HG03432 (cell line): Measurements from ENCODE around the gene NUDT14.
A peak's percentile ranks its signal among the peaks of the same experiment; 100 is the strongest.

Source experiments
- ATAC-seq: cut with Tn5 transposase; IDR thresholded peaks from one replicate; pipeline ENCODE4 v1.9.1; 2021; ENCODE audit warnings: mild to moderate bottlenecking, moderate library complexity; ENCODE audit not compliant: unreplicated experiment

The NUDT14 gene

DNA sequence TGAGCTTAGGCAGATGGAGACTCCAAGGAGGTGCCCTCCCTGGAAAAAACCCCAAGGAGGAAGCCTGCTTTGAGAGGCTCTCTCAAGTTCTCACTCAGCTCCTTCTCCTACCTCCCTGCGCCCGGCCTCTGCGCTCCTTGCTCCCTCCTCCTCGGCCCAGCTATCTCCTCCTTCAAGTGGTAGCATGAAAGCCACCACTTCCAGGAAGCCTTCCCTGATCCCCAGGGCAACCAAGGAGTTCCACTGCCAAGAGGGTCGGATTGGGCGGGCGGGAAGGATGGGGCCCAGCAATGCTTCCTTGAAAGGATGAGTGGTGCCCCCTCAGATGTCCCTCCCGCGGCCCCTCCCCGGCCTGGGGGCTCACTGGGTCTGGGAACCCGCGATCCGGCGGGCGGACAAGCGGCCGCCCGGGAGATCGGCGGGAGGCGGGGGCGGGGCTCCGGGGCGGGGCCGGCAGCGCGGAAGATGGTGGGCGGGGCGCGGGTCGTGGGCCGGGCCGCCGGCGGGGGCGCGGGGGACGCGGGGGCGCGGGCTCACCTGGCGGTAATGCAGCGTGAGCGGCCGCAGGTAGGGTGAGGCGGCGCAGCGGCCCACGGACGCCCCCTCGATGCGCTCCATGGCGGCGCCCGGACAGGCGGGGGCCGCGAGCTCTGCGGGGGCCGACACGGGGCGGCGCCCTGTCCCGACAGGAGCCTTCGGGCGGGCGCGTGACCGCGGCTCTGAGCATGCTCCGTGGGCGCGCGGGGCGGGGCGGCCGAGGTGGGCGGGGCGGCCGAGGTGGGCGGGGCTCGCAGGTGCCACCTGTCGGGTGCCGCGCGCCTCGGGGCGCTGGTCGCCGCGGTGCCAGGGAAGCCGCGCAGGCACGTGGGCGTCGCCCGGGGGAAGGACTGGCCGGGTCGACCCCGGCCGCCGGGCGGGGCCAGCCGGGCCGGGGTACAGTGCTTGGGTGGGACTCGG is at the start of gene NUDT14:
NUDT14 (minus strand) TSS at position 721 of the 957 bp plus-strand sequence; CDS start at position 618, 103 bp downstream.
- peak; percentile 63 for ATAC-seq

DNA sequence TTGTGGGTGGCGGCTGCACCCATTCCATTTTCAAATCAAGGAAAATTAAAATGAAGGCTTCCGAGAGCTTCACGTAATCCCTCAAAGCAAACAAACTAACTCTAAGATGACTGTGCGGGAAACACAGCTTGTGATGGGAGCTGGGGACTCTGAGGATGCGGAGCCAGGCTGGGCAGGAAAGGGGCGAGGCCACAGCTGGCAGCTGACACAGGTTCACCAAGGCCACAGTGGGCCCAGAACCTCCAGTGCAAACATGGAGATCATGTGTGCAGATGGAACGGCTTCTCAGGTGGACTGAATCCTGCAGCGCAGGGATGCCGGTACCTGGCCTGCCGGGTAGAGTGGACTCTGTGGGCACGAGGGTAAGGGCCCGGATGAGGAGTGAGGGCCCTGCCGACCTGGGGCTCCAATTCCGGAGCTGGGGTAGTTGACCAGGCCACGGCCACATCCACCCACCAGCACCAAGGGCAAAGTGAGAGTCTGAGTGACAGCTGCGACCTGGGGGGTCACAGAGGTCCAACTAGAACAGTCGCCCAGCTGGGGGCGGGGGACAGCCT is 48.1 kb upstream of the NUDT14 start:
- no peak for ATAC-seq

DNA sequence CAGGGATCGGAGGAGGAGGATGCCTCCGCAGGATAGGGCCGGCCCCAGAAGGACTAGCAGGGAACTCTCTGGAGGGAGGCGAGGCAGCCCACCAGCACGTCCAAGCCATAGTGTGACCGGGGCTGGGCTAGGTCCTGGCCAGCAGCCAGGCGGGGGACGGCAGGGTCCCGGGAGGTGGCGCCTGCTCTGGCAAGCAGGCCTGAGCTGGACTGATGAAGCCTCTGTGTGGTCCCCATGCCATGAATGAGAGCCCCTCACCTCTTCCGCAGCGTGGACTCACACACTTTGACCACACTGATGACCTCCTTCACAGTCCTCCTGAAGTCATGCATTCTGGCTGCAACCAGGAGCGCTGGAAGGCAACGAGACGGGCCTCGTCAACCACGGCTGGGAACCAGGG is 47.5 kb upstream of the NUDT14 start:
- no peak for ATAC-seq

GRCh38 chr14:105227346-105227745 is 46.2 kb upstream of the NUDT14 start:
- ATAC-seq, result no peak

DNA sequence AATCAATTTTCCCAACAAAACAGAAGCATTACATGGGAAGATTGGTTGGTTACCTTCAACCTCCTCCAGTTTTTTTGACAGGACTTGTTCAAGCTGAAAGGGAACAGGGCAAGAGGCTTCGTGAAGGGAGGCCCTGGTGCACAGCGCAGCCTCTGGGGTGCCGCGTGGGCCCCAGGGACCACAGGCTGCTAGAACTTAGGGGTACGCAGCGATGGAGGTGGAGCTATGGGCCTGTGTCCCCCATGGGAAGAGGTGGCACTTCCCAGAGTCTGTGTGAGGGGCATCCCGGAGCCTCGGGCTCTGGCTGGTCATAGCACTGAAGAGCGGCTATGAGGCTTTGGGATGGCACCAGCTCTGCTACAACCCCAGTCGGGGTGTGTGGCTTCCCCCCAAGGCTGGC is 45.1 kb upstream of the NUDT14 start:
- no peak for ATAC-seq

- no peak for ATAC-seq
Measured at GRCh38 chr14:105224845-105225570, 43.9 kb upstream of the NUDT14 start.

DNA sequence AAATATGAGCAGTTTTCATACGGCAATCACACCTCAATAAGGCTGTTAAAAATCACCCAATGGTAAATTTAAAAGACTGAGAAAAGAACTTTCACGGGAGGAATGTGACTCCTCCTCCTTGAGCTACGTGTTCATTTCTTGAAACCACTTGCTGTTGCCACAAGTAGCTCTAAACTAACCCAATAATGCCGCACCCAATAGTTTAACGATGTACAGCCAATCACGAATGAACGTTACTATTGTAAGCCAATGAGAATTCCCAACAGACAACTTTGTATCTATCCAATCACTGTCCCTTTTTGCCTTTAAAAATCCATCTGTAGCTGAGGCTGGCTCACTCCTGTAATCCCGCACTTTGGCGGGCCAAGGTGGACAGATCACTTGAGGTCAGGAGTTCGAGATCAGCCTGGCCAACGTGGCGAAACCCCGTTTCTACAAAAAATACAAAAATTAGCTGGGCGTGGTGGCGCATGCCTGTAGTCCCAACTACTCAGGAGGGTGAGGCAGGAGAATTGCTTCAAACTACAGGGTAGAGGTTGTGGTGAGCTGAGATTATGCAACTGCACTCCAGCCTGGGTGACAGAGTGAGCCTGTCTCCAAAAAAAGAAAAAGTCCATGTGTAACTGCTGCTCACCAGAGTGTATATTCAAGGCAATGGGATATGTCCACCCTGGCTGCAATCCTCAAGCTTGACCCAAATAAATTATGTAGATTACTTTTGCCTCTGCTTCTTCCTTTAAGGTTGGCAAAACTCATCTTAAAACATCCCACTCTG is 42.8 kb upstream of the NUDT14 start:
- ATAC-seq, result no peak

DNA sequence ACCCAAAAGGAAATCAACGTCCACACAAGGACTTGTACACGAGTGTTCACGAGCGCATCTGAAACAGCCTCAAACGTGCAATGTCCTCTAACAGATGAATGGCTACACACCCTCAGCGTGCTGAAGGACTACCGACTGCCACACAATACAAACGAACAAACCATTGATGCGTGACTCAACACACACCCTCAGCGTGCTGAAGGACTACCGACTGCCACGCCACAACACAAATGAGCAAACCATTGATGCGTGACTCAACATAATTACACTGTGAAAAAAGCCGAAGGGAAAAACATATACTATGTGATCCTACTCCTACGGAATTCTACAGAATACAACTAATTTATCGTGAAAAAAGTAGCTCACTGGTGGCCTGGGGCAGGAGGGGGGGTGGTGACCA is 42.1 kb upstream of the NUDT14 start:
- ATAC-seq, result no peak

DNA sequence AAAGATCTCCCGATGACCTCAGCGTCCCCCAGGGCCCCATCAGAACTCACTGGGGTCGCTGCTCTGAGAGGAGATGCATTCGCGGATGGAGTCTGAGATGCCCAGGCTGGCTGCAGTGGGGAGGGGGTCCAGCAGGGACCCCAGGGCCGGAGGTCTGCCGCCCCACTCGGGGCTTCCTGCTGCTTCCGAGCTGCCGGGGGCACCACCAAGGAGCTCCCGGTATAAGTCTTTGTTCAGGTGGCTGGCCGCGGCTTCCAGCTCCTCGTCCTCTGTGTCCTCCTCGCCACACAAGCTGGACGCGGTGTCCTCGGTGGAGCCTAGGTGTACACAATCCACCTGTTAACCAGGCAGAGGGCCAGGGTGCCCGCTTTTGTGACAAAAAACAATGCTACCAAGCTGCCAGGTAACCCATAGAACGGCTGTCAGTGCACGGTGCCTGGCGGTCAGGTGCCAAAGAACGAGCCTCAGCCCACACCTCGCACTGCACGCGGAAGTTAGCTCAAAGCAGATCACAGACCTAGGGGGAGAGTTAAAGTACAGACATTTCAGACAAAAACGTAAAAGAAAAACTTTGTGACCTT is 40.6 kb upstream of the NUDT14 start:
- no peak for ATAC-seq

- no peak for ATAC-seq
Measured at GRCh38 chr14:105220699-105221597, 39.8 kb upstream of the NUDT14 start.

DNA sequence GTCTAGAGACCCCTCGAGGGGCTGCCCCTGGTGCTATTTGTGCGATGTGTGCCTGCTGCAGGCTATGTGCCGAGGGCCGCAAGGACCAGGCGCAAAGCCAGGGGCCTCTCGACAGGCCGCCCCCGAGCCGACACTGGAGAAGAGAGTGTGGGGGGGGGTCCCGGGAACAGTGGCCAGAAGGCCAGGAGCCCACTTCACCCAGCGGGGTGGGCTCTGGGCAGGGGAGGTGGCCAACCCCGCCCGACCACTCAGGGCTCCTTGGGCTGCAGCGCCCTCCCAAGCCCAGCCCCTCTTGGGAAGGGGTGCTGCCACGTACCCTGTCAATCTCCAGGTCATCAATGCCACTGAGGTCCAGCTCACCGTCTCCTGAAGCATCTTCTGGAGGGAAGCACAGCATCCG is 38.6 kb upstream of the NUDT14 start:
- no peak for ATAC-seq

DNA sequence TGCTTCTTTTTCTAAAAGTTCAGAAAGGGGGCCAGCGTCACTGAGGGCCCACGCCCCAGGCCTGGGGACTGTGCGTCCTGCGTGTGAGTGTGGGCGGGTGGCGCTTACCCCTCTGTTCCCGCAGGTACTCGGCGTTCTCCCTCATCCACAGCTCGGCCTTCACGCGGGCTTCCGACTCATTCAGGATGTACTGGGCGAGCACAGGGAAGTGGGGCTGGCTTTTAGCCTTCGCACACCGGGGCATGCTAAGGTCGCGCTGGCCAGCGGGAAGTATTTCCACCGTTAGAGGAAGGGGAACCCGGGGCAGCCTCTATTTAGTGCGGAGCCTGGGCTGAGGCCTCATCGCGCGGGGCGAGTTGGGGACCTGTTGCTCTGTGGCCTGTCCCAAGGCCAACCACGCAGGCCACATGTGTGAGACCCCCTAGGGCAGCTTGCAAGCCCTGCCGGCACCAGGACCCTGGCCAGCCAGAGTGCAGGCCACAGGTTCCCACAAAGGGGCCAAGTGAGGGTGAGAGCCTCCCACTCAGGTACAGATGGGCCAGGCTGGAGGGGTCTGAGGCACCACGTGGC is 38.0 kb upstream of the NUDT14 start:
- no peak for ATAC-seq

DNA sequence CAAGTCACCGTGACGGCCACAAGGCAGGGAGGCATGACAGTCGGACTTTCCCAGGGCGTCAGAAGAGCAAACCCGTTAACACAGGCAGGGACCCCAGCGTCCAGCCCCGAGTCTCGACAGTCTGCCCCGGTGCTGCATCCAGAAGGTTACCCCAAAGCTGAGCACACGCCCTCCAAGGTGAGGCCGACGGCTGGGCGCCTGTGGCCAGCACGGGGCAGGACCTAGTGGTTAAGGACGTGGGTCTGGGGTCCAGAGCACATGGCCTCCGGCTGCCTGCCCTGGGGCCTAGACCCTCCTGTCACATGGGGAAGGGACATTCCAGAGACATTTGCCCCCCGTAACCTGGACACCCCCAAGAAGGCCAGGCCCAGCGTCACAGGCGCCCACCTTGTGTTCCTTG is 37.5 kb upstream of the NUDT14 start:
- no peak for ATAC-seq

GRCh38 chr14:105217774-105218173 is 36.7 kb upstream of the NUDT14 start:
- no peak for ATAC-seq

DNA sequence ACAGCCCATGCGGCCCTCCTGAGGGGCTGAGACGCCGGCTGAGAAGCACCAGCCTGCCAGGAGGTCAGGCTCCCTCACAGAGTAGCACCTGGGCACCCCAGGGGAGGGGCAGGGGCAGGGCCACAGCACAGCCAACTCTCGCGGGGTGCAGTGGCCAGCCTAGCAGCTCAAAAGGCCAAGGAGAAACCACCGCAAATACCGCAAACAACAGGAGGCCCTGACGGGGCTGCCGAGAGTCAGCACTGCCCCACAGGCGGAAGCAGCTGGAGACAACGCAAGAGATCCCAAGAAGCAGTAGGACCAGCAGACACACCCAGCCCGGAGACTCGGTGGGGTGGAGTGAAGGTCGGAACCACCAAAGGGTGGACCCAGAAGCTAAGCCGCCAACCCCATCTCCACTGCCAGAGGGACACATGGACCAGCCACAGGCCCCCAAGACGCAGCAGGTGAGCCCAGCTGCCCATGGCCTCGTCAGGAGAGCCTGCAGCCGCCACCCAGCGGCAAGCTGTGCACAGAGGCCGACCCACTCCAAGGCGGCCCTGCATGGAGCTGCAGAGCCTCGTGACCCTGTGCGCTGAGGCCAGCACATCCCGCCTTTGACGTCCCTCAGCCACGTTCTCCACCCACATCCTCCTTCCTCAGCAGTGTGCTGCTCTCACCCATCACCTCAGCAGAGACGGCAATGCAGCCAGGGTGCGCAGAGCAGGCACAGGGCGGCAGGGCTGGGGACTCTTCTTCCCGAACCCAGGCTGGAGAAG is 35.6 kb upstream of the NUDT14 start:
- no peak for ATAC-seq

DNA sequence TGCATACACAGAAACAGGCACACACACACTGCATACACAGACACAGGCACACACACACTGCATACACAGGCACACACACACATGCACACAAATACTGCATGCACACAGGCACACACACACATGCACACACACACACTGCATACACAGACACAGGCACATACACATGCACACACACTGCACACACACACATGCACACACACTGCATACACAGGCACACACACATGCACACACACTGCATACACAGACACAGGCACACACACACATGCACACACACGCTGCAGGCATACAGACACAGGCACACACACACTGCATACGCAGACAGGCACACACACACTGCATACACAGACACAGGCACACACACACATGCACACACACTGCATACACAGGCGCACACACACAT is 34.5 kb upstream of the NUDT14 start:
- ATAC-seq, result no peak

DNA sequence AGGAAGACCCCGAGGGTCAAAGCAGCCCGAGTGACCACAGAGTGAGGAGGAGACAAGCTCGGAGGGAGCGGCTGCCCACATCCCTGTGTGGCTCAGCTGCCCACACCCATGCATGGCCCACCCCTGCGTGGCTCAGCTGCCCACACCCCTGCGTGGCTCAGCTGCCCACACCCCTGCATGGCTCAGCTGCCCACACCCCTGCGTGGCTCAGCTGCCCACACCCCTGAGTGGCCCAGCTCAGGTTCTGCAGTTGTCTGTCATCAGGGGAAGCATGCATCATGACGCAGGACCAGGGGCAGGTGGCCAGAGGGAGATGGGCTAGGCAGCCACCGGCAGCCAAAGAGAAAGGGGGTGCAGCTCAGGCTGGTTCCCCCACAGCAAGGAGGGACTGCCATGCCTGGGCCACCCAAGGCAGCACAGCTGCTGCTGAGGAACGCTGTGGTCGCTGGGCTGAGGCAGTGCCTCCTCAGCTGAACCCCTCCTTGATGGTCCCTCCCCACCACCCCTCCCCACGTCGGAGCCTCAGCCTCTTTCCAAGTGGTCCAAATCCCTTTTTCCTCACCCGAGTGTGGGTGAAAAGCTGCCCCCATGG is 33.3 kb upstream of the NUDT14 start:
- ATAC-seq, result no peak

DNA sequence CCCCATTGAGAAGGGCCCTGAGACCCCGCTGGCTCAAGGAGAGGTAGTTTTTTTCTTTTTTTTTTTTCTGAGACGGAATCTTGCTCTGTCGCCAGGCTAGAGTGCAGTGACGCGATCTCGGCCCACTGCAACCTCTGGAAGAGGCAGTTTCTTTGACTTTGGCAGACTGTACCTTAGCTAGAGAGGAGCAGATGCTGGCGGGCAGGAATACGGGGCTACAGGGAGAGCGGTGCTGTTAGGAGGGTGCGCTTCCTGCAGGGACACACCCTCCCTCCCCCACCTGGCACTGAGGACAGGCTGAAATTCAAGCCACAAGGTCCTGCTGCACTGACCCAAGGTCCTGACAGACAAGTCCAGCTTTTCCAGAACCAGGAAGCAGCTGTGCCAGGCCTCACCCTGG is 32.2 kb upstream of the NUDT14 start:
- ATAC-seq, result no peak
